Subcutaneous preadipocyte (primary cell): ENCODE results near the gene SUPT3H. TPM values are rescaled to one million over a fixed set of nuclear protein-coding genes. Genes with fewer than 3 reads are reported as not detected.

Experiments
- small RNA-seq: library from RNA; depleted of rRNA; stranded (forward); fragments of <200 nt; gene quantifications from one replicate; pipeline ENCODE3, GENCODE V24; 2012
- total RNA-seq: library from RNA; depleted of rRNA; stranded (reverse); fragments of >200 nt; gene quantifications from 2 replicates; pipeline ENCODE4 v1.2.3, GENCODE V29; 2012

Gene SUPT3H
- total RNA-seq, result 6.8 and 8.8 TPM in 2 replicates

DNA sequence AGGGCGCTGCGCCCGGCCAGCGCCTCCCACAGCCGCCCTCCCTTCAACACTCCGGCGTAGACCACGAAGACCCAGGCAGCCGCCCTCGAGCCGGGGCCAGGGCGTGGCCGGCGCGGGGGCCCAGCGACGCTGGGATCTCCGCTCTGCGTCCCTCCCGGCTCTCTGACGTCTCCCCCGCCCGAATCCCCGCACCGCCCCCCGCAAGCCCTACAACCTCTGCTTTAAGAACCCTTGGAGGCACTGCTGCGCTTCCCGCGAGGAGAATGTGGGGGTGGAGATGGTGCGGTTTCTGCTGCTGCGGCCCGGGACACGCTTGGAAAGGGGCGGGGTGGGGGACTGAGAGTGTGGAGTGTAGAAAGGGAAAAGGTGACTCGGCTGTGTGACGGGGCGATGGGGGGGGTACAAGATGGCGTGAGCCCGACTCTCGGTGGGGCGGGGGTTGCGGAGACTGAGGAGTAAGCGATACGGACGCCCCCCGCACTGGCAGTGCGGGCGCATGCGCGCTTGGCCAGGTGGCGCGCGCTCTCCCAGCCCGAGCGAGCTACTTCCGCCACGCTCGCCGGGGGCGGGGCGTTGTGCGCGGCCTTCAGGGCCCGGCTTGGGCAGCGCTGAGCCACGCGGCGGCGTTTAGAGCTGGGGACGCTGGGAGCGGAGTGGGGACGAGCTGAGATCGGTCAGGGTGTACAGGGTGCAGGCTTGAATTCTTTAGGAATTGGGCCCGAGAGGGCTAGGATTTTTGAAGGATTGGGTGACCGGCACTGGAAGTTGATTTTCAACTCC, at the start of gene SUPT3H:
TSS of gene SUPT3H (minus strand) at position 381 of the 780 bp plus-strand sequence.

GRCh38 chr6:45327956-45328522, 49.7 kb downstream of the SUPT3H start, which contains the start of gene RUNX2:
TSS of gene RUNX2 (plus strand) at chr6:45328330. CDS start at chr6:45328727, 397 bp downstream.

Small RNAs within 50 kb of the gene (small RNA-seq; reads per million reads assigned to genes)
- gene MIR586, result not detected

Other genes with a start within 250 kb of the SUPT3H start
- gene RUNX2, start 49.6 kb downstream of the SUPT3H start, total RNA-seq, result 5.1 and 7.0 TPM in 2 replicates